ENCODE results near the gene LYRM9.

The LYRM9 gene

GRCh38 chr17:27937025-27937546, 43.9 kb upstream of the LYRM9 start:
- TF ChIP-seq CTCF (IDR thresholded peaks at IDR 0.05; ENCODE audit: low read depth, low read length), result no peak
- no peak for DNase-seq (ENCODE audit: low read depth in 2 of 2)
- H3K4me3 ChIP-seq (replicated peaks in 1 of 2; ENCODE audit: low read depth in 2 of 2, low read length in 2 of 2), result no peak overlapping the region

- TF ChIP-seq CTCF (IDR thresholded peaks at IDR 0.05; ENCODE audit: low read depth, low read length), result no peak
- H3K4me3 ChIP-seq (replicated peaks in 1 of 2; ENCODE audit: low read depth in 2 of 2, low read length in 2 of 2), result no peak overlapping the region
- peak in 1 of 2 donors; percentile 2 for DNase-seq (ENCODE audit: low read depth in 2 of 2)
Observed at GRCh38 chr17:27930000-27930399, 36.8 kb upstream of the LYRM9 start.

DNA sequence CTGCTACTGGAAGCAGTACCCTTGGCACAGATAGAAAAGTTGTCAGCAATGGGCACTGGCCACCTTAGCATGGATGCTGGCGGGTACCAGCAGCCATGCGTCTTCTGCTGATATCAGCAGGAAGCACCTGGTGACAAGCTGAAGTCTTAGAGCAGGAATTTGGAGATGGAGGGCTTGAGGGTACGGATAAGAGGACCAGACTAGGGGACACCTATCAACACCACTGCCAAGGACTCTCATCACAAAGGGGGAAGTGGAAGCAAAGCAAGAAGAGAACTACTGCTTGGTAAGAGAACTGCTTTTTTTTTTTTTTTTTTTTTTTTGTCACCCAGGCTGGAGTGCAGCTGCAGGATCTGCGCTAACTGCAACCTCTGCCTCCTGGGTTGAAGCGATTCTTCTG, 35.4 kb upstream of the LYRM9 start:
- H3K4me3 ChIP-seq (replicated peaks in 1 of 2; ENCODE audit: low read depth in 2 of 2, low read length in 2 of 2), result no peak overlapping the region
- no peak for TF ChIP-seq CTCF (IDR thresholded peaks at IDR 0.05; ENCODE audit: low read depth, low read length)
- DNase-seq (ENCODE audit: low read depth in 2 of 2), result no peak

DNA sequence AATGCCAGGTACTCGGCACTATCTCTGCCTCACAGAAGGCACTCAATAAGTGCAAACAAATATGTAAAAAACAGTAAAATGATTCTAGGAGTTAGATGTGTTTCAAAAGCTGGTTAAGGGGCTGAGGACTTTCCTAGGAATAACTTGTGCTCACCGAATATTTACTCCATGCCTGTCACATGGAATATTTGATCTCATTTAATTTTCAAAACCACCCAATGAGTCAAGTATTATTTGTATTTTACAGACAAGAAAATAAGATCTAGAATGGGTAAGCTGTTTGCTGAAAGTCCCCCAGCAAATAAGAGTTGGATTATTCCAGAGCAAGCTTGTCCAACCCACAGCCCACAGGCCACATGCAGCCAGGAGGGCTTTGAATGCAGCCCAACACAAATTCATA, 34.6 kb upstream of the LYRM9 start:
- DNase-seq (ENCODE audit: low read depth in 2 of 2), result no peak
- H3K4me3 ChIP-seq (replicated peaks in 1 of 2; ENCODE audit: low read depth in 2 of 2, low read length in 2 of 2), result no peak overlapping the region
- TF ChIP-seq CTCF (IDR thresholded peaks at IDR 0.05; ENCODE audit: low read depth, low read length), result no peak

GRCh38 chr17:27921599-27921998, 28.4 kb upstream of the LYRM9 start:
- no peak for DNase-seq (ENCODE audit: low read depth in 2 of 2)
- no peak overlapping the region for H3K4me3 ChIP-seq (replicated peaks in 1 of 2; ENCODE audit: low read depth in 2 of 2, low read length in 2 of 2)
- no peak for TF ChIP-seq CTCF (IDR thresholded peaks at IDR 0.05; ENCODE audit: low read depth, low read length)

DNA sequence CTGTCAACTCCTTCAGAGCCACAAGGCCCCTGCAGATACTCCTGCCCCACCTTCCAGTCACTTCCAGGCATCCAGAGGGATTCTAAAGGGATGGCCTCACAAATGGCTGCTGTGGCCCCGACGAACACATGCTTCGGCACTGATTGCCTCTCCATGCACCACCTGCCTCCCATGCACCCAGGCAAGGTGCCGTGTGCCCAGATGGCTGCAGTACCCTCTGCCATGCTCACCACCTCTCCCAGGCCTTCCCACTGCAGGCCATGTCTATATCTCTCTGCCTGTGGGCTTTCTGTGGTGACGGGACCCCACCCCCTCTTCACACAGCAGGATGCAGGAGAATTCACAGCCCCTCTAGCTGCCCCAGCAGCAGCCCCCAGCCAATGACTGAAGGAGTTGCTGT, 27.9 kb upstream of the LYRM9 start:
- no peak for TF ChIP-seq CTCF (IDR thresholded peaks at IDR 0.05; ENCODE audit: low read depth, low read length)
- no peak for DNase-seq (ENCODE audit: low read depth in 2 of 2)
- H3K4me3 ChIP-seq (replicated peaks in 1 of 2; ENCODE audit: low read depth in 2 of 2, low read length in 2 of 2), result no peak overlapping the region

DNA sequence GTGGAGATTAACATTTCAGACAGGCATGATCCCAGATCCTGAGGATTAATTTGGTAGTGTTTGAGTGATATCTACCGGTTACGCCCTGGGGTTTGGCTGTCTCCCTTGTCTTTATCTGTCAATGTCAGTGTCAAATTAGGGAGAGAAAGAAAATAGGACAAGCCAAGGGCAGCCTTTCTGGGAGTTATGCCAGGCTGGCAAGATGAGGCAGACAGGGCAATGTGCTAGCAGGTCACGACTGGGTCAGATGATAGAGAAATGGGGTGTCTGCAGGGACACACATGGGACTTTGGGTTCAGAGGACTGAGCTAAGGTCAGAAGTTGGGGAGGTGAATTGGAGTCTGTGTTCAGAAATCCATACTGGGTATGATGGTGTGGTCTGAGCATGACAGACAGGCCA, 27.4 kb upstream of the LYRM9 start:
- TF ChIP-seq CTCF (IDR thresholded peaks at IDR 0.05; ENCODE audit: low read depth, low read length), result no peak
- DNase-seq (ENCODE audit: low read depth in 2 of 2), result no peak
- no peak overlapping the region for H3K4me3 ChIP-seq (replicated peaks in 1 of 2; ENCODE audit: low read depth in 2 of 2, low read length in 2 of 2)

Data from cardiac fibroblast (primary cell).